Measurements from ENCODE around the gene EED. TPM values are rescaled to one million over a fixed set of nuclear protein-coding genes. Genes with fewer than 3 reads are reported as not detected.

Gene EED
- polyA plus RNA-seq, 1 experiment, result 5.7 TPM

DNA sequence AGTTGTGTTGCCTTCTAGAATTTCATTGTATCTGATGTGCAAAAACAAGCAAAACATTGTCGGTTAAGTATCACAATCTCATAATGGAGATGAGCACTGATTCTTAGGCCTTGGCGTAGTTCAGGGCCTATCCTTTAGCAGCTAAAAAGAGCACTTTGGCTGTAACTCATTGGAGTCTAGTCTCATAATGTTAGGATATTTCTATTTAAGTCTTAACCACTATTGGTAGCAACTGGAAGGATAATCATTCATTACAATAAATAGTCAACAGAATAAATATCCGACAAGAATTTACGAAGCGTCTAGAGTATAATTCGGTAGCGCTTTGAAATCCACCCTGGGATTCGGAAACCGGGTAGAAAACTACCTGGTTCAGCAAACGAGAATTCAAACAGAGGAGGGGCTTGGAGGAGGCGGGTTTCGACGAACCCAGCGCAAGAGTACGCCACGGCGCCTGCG is 461 bp upstream of the EED start:
- ChIA-PET CTCF (no interaction called here), POLR2A (no interaction called here)
- H3K36me3 ChIP-seq (ENCODE audit: control insufficient read depth, insufficient read depth, low read length), result no peaks in the 10 kb centered on the region
- TF ChIP-seq CTCF (IDR thresholded peaks at IDR 0.05; ENCODE audit: insufficient read depth, low read depth, low read length), result no peak
- H3K4me3 ChIP-seq (ENCODE audit: low read depth, low read length), result peak overlapping the region; percentile 97
- H3K27me3 ChIP-seq (ENCODE audit: control insufficient read depth, insufficient read depth, low read length), result no peaks in the 10 kb centered on the region; the same call in 1 of the 2 replicates
- no peak for DNase-seq (ENCODE audit: low read depth)

DNA sequence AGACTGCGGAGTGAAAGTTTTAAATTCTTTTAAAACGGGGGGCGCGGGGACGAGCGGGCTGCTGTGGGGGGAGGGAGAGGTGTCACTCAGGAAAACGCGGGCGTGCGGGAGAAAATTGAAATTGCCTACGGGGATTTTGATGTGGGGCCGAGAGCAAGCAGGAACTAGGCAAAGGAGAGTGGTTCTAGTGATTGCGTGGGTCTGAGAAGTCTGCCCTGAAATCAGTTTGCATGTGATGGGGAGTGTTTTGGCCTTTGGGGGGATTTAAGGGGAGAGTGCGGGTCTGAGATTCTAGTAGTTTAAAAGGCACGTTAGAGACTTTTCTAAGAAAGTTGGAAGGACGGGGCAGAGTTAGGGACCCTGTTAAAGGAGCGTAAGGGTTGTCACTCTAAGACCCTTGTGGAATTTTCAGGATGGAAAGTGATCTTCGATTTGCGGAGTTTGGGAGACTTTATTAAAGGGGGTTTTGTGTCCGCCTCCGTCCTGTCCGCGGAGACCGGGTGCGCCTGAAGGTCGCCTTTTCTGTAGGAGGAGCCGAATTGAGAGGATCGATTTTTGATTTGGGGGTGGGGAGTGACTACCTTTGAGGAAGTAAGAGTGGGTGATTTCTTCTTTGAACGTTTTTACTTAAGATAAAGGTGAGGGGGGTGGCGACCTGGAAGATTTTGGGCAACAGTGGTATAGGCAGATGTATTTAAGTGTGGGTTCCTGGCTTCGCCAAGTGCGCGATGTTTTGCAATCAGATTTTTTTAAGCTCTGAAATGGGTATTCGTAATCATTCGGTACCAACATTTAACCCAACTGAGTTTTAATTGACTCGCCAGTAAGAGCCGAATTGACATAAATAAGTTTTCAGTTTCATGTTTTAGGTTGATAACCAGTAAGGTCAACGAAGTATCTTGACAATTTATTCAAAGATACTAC is 1.1 kb downstream of the EED start:
- no peaks in the 10 kb centered on the region for H3K27me3 ChIP-seq (ENCODE audit: control insufficient read depth, insufficient read depth, low read length)
- TF ChIP-seq CTCF (IDR thresholded peaks at IDR 0.05; ENCODE audit: insufficient read depth, low read depth, low read length), result no peak
- no peaks in the 10 kb centered on the region for H3K36me3 ChIP-seq (ENCODE audit: control insufficient read depth, insufficient read depth, low read length)
- ChIA-PET POLR2A (interaction anchor here (0.7 to 0.9 kb wide), 5 partner anchors 177 to 571 kb away, joined by 3 to 4 read pairs (median 3); partner anchors contain the start of gene PICALM), CTCF (interaction anchor here (0.7 to 1.0 kb wide), 2 partner anchors 9 to 52 kb away, joined by 3 to 4 read pairs; no protein-coding TSS in a partner anchor)
- H3K4me3 ChIP-seq (ENCODE audit: low read depth, low read length), result peak overlapping the region; percentile 97
- DNase-seq (ENCODE audit: low read depth), result no peak

GRCh38 chr11:86246293-86246675 is 1.7 kb downstream of the EED start:
- ChIA-PET POLR2A (interaction anchor here (0.7 kb wide), 1 partner anchor 279 kb away, joined by 3 read pairs; no protein-coding TSS in a partner anchor), CTCF (interaction anchor here (1.0 kb wide), 1 partner anchor 9 kb away, joined by 4 read pairs; no protein-coding TSS in a partner anchor)
- TF ChIP-seq CTCF (IDR thresholded peaks at IDR 0.05; ENCODE audit: insufficient read depth, low read depth, low read length), result no peak
- no peak for DNase-seq (ENCODE audit: low read depth)
- Histone ChIP-seq H3K4me3 (ENCODE audit: low read depth, low read length) (peak overlapping the region; percentile 97), H3K36me3 (ENCODE audit: control insufficient read depth, insufficient read depth, low read length) (no peaks in the 10 kb centered on the region), H3K27me3 (ENCODE audit: control insufficient read depth, insufficient read depth, low read length) (no peaks in the 10 kb centered on the region)

GRCh38 chr11:86247608-86248007 is 3.1 kb downstream of the EED start:
- CTCF ChIA-PET, result no interaction called here
- POLR2A ChIA-PET, result no interaction called here

More at GRCh38 chr11:86247608-86248007, 3.1 kb downstream of the EED start:
- Histone ChIP-seq H3K27me3 (ENCODE audit: control insufficient read depth, insufficient read depth, low read length) (no peaks in the 10 kb centered on the region), H3K4me3 (ENCODE audit: low read depth, low read length) (no peak overlapping the region), H3K36me3 (ENCODE audit: control insufficient read depth, insufficient read depth, low read length) (no peaks in the 10 kb centered on the region)
- no peak for TF ChIP-seq CTCF (IDR thresholded peaks at IDR 0.05; ENCODE audit: insufficient read depth, low read depth, low read length)
- no peak for DNase-seq (ENCODE audit: low read depth)

All from BJ (cell line).